B cell (primary cell): Measurements from ENCODE around the gene PALM. TPM values are rescaled to one million over a fixed set of nuclear protein-coding genes. Genes with fewer than 3 reads are reported as not detected.

Experiments used
- ATAC-seq: fragments of 200-7000 bp; cut with Tn5 transposase; one replicate; pipeline ENCODE4 v1.10.0; 2021; ENCODE audit warnings: low read depth, mild to moderate bottlenecking, moderate number of reproducible peaks, moderate library complexity
- CTCF ChIA-PET: fragments of 350-600 bp; sonication (Branson Sonifier 250); formaldehyde crosslinking; loops from one replicate; lab custom pipeline; 2021; ENCODE audit warnings: antibody characterized with exemption, inconsistent platforms; lab: Charles Lee
- POLR2A ChIA-PET: fragments of 350-600 bp; sonication (Branson Sonifier 250); formaldehyde crosslinking; loops from one replicate; lab custom pipeline; 2021; ENCODE audit warnings: antibody characterized with exemption; lab: Charles Lee
- DNase-seq: peaks from one replicate; pipeline ENCODE4 v3.0.0; 2013
- H2AFZ ChIP-seq: 2 replicates; pipeline ENCODE4 v1.6.1; 2012; ENCODE audit warnings: mild to moderate bottlenecking, low read depth, low read length; ENCODE audit not compliant: insufficient read depth, poor library complexity, severe bottlenecking
- H3K27ac ChIP-seq, 2 donors: 1 replicate in 1 of 2; 2 replicates in 1 of 2; pipeline ENCODE4 v1.5.1; 2012 to 2013; ENCODE audit warnings: low read length in 2 of 2, mild to moderate bottlenecking in 2 of 2, moderate library complexity in 1 of 2
- H3K27me3 ChIP-seq, 4 experiments: fragments of 200-600 bp in 1 of 4; sonication (generic) in 1 of 4; replicated peaks in 1 of 4; 1 replicate in 2 of 4; 2 replicates in 2 of 4; pipeline versions ENCODE4 v1.6.1 to v1.7.0; 2013 to 2016; ENCODE audit warnings: low read length in 3 of 4, mild to moderate bottlenecking in 2 of 4, mixed read lengths in 1 of 4, moderate library complexity in 1 of 4; ENCODE audit not compliant: insufficient read depth in 4 of 4, control insufficient read depth in 3 of 4; ENCODE audit errors: control extremely low read depth in 1 of 4
- H3K36me3 ChIP-seq, 2 experiments: replicated peaks in 1 of 2; 1 replicate in 1 of 2; 2 replicates in 1 of 2; pipeline versions ENCODE4 v1.6.1 to v1.7.1; 2013; ENCODE audit warnings: low read length in 1 of 2; ENCODE audit not compliant: insufficient read depth in 2 of 2, control insufficient read depth in 1 of 2; ENCODE audit errors: control extremely low read depth in 1 of 2, extremely low read depth in 1 of 2
- H3K4me1 ChIP-seq, 2 donors: fragments of 200-600 bp in 1 of 2; sonication (generic) in 1 of 2; 1 replicate in 1 of 2; 2 replicates in 1 of 2; pipeline versions ENCODE4 v1.5.1 to v1.6.1; 2013 to 2017; ENCODE audit warnings: low read length in 2 of 2; ENCODE audit not compliant: control insufficient read depth in 2 of 2, insufficient read depth in 2 of 2
- H3K4me2 ChIP-seq: replicated peaks from 2 replicates; pipeline ENCODE3; 2012; ENCODE audit warnings: mild to moderate bottlenecking, low read depth, low read length; ENCODE audit not compliant: poor library complexity, severe bottlenecking
- H3K4me3 ChIP-seq, 5 experiments: fragments of 200-600 bp in 1 of 5; sonication (generic) in 1 of 5; 1 replicate in 3 of 5; 2 replicates in 2 of 5; pipeline versions ENCODE4 v1.5.1 to v1.7.0; 2011 to 2016; ENCODE audit warnings: low read length in 4 of 5, mild to moderate bottlenecking in 4 of 5, low read depth in 2 of 5, control low read depth in 1 of 5, moderate library complexity in 1 of 5; ENCODE audit not compliant: insufficient read depth in 1 of 5; ENCODE audit errors: control extremely low read depth in 1 of 5, extremely low read depth in 1 of 5
- H3K79me2 ChIP-seq: fragments of 200-600 bp; sonication (generic); one replicate; pipeline ENCODE4 v1.6.0; 2016; ENCODE audit warnings: low read length; ENCODE audit not compliant: control insufficient read depth, insufficient read depth
- H3K9ac ChIP-seq: fragments of 200-600 bp; sonication (generic); 2 replicates; pipeline ENCODE4 v1.6.1; 2017; ENCODE audit warnings: mild to moderate bottlenecking, low read length, moderate library complexity
- H3K9me3 ChIP-seq, 3 donors: one replicate each; pipeline versions ENCODE4 v1.6.1 to v1.7.1; 2013; ENCODE audit warnings: low read length in 2 of 3; ENCODE audit not compliant: control insufficient read depth in 2 of 3, insufficient read depth in 1 of 3; ENCODE audit errors: control extremely low read depth in 1 of 3
- H4K20me1 ChIP-seq: 2 replicates; pipeline ENCODE4 v1.6.0; 2012; ENCODE audit warnings: mild to moderate bottlenecking, low read length; ENCODE audit not compliant: insufficient read depth, control insufficient read depth, poor library complexity, severe bottlenecking
- H3K27ac Mint-ChIP-seq: one replicate; pipeline ENCODE4 v1.8.0; 2021; ENCODE audit warnings: mixed read lengths
- H3K27me3 Mint-ChIP-seq: one replicate; pipeline ENCODE4 v1.8.0; 2021; ENCODE audit warnings: mixed read lengths
- H3K4me1 Mint-ChIP-seq: one replicate; pipeline ENCODE4 v1.8.0; 2021; ENCODE audit warnings: mixed read lengths
- H3K4me3 Mint-ChIP-seq: one replicate; pipeline ENCODE4 v1.8.0; 2021; ENCODE audit warnings: mixed read lengths
- H3K9me3 Mint-ChIP-seq: one replicate; pipeline ENCODE4 v1.8.0; 2022; ENCODE audit warnings: mixed read lengths; ENCODE audit not compliant: insufficient read depth
- EZH2 ChIP-seq: IDR thresholded peaks from 2 replicates; pipeline ENCODE4 v1.6.1; 2012; ENCODE audit warnings: borderline replicate concordance, low read depth, mild to moderate bottlenecking, moderate library complexity, low read length; ENCODE audit not compliant: insufficient read depth, poor library complexity, severe bottlenecking
- WGBS: methylation state at CpG from one replicate; pipeline ENCODE4 v1.1.5; 2013; ENCODE audit warnings: missing lambda C conversion rate; ENCODE audit not compliant: insufficient coverage; 5-methylcytosine and 5-hydroxymethylcytosine counted together
- intact Hi-C: fragments of 100-400 bp; cut with micrococcal nuclease; formaldehyde crosslinking; loops from one replicate; pipeline ENCODE4 v1.10.0; 2022
- polyA plus RNA-seq: library from polyadenylated mRNA; depleted of rRNA; stranded (reverse); fragments of >200 nt; gene quantifications from 2 replicates; pipeline ENCODE4 v1.2.3, GENCODE V29; 2012
- total RNA-seq, 2 donors: library from RNA; stranded (reverse); fragments of 120-200 nt in 1 of 2; gene quantifications; 1 replicate in 1 of 2; 2 replicates in 1 of 2; pipeline versions ENCODE4 v1.2.3 to v1.2.4, GENCODE V29; 2013 to 2022
- TF ChIP-seq, protein P1 (sequence below): fragments of 200-600 bp; IDR thresholded peaks from one replicate; pipeline ENCODE4 v1.8.0; 2022; ENCODE audit warnings: antibody characterized with exemption, mild to moderate bottlenecking

PALM gene
- total and polyA plus RNA-seq, 2 donors (not counting 1 experiment from before 2014, with no cell fraction given): 0.15 TPM; not detected in 1

DNA sequence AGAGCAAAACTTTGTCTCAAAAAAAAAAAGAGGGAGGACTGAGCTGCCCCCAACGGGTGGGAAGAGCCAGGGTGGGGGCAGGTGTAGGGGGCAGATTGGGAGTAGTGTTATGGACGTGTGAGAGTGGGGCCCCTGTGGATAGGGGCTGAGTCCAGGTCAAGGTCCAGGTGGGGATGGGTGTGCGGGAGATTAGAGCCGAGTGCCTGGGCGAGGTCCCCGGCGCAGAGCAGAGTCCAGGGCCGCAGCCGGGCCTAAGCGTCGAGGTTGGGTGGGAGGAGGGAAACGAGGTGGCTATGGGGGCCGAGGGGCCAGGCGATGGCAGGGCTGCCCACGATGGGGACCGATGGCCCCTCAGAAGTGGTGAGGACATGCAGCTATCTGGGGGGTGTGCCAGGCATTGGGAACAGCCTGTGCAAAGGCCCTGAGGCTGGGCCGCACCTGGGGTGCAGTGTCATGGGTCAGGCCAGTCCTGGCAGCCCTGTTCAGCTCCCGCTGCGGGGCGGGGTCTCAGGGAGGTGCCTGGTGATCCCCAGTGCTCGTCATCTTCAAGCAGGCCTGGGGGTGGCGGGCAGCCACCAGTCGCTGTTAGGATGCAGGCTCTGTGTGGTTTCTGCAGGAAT lies 29.9 kb downstream of the PALM start:
- no peak overlapping the region for H2AFZ ChIP-seq
- DNase-seq: no peak

More for the DNA sequence above, 29.9 kb downstream of the PALM start:
- H3K4me2 ChIP-seq: no peak overlapping the region
- ATAC-seq: no peak
- Mint-ChIP-seq H3K4me1 (peaks cover 4% of the 10 kb centered on the region), H3K9me3 (no peaks in the 10 kb centered on the region), H3K27ac (no peak overlapping the region), H3K4me3 (no peak overlapping the region), H3K27me3 (peaks cover 5% of the 10 kb centered on the region)
- H3K9me3 ChIP-seq: peaks cover 0 to 25% (median 0%) of the 10 kb centered on the region in 3 donors
- ChIA-PET CTCF (interaction anchor here (0.6 to 1.4 kb wide), 5 partner anchors 8 to 155 kb away, joined by 3 to 7 read pairs (median 4); no protein-coding TSS in a partner anchor), POLR2A (no interaction called here)
- no peak for TF ChIP-seq EZH2
- TF ChIP-seq, protein P1, sequence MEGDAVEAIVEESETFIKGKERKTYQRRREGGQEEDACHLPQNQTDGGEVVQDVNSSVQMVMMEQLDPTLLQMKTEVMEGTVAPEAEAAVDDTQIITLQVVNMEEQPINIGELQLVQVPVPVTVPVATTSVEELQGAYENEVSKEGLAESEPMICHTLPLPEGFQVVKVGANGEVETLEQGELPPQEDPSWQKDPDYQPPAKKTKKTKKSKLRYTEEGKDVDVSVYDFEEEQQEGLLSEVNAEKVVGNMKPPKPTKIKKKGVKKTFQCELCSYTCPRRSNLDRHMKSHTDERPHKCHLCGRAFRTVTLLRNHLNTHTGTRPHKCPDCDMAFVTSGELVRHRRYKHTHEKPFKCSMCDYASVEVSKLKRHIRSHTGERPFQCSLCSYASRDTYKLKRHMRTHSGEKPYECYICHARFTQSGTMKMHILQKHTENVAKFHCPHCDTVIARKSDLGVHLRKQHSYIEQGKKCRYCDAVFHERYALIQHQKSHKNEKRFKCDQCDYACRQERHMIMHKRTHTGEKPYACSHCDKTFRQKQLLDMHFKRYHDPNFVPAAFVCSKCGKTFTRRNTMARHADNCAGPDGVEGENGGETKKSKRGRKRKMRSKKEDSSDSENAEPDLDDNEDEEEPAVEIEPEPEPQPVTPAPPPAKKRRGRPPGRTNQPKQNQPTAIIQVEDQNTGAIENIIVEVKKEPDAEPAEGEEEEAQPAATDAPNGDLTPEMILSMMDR: no peak
- no peak overlapping the region for H3K4me3 ChIP-seq
- H3K79me2 ChIP-seq: no peaks in the 10 kb centered on the region
- peaks cover 0 to 4% (median 0%) of the 10 kb centered on the region in 4 experiments for H3K27me3 ChIP-seq
- no peaks in the 10 kb centered on the region for H3K4me1 ChIP-seq
- no peak overlapping the region for H3K9ac ChIP-seq
- H3K36me3 ChIP-seq: no peaks in the 10 kb centered on the region
- whole genome bisulfite sequencing: 92% methylated on average over 23 of the region's 23 CpGs
- no peak overlapping the region for H3K27ac ChIP-seq
- H4K20me1 ChIP-seq: no peaks in the 10 kb centered on the region
- intact Hi-C loops: no loop called here
